Inferior parietal cortex (tissue), 1 donor: ENCODE data around the gene STUM.
"Not testable (repeated sequence)": the region's sequence is repeated elsewhere in the genome, so short reads cannot be mapped to it uniquely, and the experiment has no call there.

ENCODE experiments used
- DNase-seq: peaks from one replicate; pipeline ENCODE4 v3.0.0-alpha.2; 2016; ENCODE audit errors: extremely low spot score

Gene STUM

DNA sequence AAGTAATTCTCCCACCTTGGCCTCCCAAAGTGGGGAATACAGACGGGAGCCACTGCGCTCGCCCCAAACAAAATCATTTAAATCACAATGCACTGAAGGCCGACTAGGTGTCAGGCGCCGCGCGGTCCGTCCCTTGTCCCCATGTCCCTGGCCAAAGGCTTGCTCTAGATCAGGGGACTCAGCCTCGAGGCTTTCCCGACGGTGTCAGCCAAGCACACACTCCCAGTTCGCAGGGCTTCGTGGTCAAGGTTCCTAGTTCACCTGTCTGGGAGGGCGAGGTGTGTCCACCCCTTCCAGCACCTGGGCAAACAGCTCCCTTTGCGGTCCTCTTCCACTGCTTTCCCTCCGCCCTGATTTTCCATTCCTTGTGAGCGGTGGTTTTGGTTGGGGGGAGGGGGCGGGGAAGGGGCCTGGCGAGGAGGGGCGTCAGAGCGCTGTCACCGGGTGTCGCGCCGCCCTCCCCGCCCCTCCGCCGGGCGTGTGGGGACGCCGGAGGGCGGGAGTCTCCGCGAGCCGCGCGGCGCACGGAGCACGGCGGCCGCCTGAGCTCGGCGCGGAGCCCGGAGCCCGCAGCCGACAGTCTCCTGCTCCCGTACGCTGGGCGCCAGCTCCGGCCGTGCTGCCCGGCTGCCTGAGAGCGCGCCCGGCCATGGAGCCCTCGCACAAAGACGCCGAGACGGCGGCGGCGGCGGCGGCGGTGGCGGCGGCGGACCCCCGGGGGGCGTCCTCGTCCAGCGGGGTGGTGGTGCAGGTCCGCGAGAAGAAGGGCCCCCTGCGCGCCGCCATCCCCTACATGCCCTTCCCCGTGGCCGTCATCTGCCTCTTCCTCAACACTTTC lies at the start of gene STUM:
TSS of gene STUM (plus strand) at position 509 of the 838 bp plus-strand sequence. CDS start at position 650, 141 bp downstream.
- no peak for DNase-seq

GRCh38 chr1:226499699-226500098 lies 48.9 kb upstream of the STUM start:
- DNase-seq: not testable (repeated sequence)

- DNase-seq: no peak
Observed at GRCh38 chr1:226506021-226506420, 42.5 kb upstream of the STUM start.

DNA sequence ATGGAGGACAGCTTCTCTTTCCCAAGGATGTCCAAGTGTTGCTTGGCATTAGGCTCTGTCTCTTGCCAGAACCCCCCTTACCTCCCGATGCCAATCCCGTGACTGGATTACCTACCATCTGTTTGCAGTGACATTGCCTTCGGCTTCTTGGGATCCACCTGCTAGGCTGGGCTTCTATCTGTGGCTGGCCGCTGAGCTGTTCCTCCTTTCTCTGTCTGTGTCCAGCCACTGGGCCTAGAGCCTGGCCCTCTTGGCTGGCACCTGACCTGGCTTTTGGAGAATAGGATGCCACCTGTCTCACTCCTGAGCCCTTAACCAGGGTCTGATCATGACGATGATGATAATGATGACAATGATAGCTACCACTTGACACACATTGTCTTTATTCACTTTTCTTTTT lies 41.6 kb upstream of the STUM start:
- no peak for DNase-seq

DNA sequence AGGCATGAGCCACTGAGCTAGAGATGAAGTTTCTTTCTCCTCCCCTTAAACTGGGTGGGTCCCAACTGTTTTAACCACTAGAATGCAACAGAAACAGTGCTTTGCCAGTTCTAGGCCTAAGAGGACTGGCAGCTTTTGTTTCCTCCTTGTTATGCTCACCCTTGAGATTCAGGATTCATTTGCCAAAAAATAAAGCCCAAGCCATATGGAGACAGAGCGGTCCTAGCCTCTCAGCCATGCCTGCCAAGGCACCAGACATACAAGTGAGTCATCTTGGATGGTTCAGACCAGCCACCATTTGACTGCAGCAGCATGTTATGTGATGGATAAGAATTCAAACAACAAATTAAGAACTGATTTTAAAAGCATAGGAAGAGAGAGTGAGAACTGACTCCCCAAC lies 38.1 kb upstream of the STUM start:
- DNase-seq: no peak

DNA sequence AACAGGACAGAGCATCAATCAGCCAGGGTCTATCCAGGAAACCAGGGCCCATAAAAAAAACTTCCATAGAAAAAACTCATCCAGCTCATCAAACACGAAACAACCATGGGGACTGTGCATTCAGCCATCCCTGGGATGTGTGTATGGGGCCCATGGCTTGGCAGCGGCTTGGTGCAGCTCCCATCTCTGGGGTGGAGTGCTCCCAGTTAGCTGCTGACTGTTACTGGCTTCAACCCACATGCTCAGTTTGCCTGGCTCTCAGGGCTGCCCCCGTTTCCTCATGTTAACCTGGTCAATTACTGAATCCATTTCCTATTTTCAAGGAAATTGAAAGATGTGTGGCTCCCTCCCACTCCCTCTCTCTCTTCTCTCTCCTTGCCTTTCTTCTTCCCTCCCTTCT lies 37.3 kb upstream of the STUM start:
- no peak for DNase-seq

DNA sequence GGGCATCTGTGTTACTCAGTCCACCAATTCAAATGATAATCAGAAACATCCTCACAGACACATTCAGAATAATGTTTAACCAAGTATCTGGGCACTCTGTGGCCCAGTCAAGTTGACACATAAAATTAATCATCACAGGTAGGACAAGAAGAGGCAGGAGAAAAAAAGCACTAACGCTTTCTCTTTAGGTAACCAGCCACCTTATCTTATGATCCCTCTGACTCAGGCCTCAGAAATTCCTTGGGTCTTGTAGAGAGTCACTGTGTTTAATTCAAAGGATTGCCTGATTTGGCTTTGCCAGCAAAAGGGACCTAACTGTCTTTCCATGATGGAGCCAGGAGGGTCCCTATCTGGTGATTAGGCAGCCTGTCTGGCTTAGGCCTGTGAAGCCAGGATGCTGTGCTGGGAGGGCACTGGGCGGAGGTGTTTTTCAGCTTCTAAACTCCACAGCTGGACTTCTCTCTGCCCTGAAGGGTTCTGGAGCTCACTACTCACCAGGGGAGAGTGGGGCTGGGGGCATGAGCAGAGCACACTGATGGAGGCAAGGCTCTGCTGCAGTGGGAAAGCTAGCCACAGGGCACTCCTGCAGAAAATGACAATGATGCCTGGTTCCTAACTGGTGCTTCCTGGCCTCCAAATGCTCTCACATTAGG lies 36.4 kb upstream of the STUM start:
- no peak for DNase-seq

DNA sequence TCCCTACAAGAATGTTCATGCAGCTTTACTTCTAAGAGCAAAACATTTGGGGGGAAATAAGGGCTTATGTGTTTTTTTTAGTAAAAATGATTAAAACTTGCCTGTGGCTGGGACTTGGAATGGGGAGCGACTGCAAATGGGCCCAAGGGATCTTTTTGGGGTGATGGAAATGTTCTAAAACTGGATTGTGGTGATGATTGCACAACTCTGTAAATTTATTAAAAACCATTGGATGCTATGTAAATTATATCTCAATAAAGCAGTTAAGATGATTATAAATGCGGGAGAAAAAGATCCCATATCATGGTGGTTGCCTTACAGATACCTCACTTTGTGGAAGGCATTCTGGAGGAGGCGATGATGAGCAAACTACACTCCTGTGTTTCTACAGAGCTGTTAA lies 30.2 kb upstream of the STUM start:
- DNase-seq: no peak

- no peak for DNase-seq
Observed at GRCh38 chr1:226519135-226519534, 29.4 kb upstream of the STUM start.

- no peak for DNase-seq
Observed at GRCh38 chr1:226519716-226520598, 28.6 kb upstream of the STUM start.

- no peak for DNase-seq
Observed at GRCh38 chr1:226520640-226521355, 27.8 kb upstream of the STUM start.

DNA sequence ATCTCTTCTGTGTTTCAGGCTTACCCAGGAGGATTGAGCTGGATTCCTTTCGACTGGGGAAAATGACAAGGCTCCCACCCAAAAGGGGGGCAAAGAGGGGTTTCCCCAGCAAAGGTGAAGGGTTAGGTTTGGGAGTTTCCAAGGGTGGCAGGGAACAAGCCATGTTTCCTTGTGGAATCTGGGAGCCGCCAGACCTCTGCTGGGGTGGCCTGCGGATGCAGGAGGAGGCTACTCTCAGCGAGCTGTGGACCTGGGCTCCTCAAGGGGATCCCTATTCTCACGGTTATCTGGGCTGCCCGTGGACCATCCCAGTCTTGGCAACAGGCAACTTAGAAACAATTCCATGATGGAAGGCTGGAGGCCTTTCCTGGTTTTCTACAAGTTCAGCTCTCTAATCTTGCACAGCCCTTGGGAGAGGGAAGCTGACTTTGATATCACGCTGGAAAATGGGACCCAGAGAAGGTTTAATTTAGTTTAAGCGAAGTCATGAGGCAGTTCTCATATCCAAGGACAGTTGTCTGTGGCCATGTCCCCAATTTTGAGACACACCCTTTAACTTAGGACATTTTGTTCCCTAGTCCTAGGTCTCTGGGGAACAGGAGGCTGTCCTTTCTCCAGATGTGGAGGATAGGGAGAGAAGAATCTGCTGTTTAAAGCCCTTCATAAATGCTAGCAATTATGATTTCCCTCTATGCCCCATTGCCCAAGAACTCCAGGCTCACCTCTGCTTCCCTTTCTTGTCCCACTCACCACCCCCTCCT lies 24.7 kb upstream of the STUM start:
- DNase-seq: no peak

DNA sequence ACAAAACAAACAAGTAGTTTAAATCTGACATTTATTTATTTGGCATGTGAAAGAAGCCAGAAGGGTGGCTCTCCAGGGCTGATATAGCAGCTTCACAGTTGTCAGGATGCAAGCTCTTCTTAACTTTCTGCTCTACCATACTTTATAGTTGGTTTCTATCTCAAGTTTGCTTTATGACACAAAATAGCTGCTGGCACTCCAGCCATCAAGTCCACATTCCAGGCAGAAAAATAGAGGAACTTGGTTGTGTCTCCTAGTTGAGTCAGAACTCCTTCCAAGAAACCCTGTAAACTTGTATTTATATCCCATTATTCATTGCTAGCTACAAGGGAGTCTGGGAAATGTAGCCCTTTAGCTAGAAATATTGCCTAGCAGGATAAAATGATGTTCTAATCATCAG lies 24.0 kb upstream of the STUM start:
- DNase-seq: no peak

DNA sequence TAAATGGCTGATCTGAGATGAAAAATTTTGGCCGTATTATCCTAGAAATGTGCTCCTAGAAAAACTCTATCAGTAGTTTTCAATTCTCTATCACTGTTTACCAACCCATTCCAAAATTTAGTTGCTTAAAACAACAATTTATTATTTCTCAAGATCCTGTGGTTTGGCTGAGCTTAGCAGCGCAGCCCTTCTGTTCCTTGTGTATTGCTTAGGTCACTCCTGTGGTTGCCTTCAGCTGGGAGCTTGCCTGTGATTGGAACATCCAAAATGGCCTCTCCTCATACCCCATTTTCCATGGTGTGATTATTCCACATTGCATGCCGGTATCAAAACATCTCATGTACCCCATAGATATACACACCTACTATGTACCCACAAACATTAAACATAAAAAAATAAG lies 22.8 kb upstream of the STUM start:
- no peak for DNase-seq

- DNase-seq: no peak
Observed at GRCh38 chr1:226526801-226527595, 21.6 kb upstream of the STUM start.

- no peak for DNase-seq
Observed at GRCh38 chr1:226529891-226530290, 18.7 kb upstream of the STUM start.

DNA sequence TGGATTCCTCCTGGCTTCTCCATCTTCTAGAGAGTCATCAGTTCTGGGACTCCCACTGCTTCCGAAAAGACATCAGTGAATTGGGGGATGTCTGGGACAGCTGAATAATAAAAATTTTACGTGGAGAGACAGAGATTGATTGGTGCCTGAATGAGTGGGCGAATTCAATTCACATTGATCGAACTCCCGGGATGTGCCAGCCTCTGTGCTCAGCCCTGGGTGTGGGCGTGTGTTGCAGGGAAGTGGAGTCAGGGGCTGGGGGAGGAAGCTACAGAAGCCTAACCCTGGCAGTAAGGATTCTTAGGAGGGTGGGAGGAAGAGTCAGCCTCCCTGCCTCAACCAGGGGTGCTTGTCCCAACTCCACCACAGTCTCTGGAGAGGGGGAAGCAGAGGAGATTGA lies 18.0 kb upstream of the STUM start:
- DNase-seq: no peak

DNA sequence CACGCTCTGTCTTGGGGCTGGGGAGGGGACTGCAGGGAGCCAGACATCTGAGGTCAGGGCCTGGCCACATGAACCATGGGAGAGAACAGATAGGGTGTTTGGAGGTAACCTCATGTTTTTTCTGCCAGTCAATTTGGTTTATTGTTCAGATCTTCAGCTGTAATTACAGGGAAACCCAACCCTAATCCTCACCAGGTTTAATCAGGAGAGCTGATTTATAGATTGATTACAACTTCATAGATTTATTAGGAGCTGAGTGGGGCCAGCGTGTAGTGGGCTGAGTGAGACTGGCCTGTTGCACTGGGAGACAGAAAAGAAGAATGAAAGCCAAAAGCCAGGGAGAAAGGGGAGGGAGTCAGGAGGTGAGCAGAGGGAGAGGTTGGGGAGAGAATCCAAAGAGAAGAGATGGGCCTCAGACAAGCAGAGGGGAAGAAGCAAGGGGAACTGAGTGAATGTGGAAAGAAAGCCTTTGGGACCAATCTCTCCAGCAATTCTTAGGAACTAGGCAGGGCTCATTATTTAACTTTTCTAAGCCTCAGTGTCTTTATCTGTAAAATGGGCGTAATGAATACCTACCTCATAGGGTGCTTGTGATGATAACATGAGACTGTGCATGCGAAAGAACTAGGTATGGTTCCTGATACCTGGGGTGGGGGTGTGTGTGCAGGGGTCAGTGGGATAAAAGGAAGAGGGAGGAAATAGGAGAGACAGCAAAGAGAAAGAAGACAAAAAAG lies 17.0 kb upstream of the STUM start:
- no peak for DNase-seq

GRCh38 chr1:226532553-226532952 lies 16.0 kb upstream of the STUM start:
- DNase-seq: no peak
